ENCODE data around the gene EHMT2.

- TF ChIP-seq CTCF (conservative IDR thresholded peaks at IDR 0.05), result no peak
- no peak for TF ChIP-seq ZFX (IDR thresholded peaks at IDR 0.05)
Observed at GRCh38 chr6:31919624-31920303, 22.3 kb upstream of the EHMT2 start.

Data from C4-2B (cell line).